Right lobe of liver (tissue), 4 donors: Measurements from ENCODE around the gene TNXB.

ENCODE experiments used
- CTCF ChIP-seq, 4 donors: fragments of 200-600 bp in 3 of 4; fragments of 450-650 bp in 1 of 4; IDR thresholded peaks; one replicate each; pipeline versions ENCODE4 v1.5.1 to v1.8.0; 2016 to 2022; ENCODE audit warnings: antibody characterized with exemption in 4 of 4, mild to moderate bottlenecking in 2 of 4
- POLR2A ChIP-seq: fragments of 450-650 bp; IDR thresholded peaks from one replicate; pipeline ENCODE4 v1.6.1; 2017; ENCODE audit warnings: antibody characterized with exemption, mild to moderate bottlenecking
- donor health status: DM: no; HTN: no; CAD: no.
- donor health status: DM: no; HTN: no; CAD: no.
- donor health status: DM: no; HTN: yes; CAD: no.

- TF ChIP-seq POLR2A (no peak), CTCF (IDR thresholded peaks at IDR 0.05) (no peak)
Observed at GRCh38 chr6:32050562-32050961, 58.6 kb downstream of the TNXB start.
